Measurements from ENCODE around the gene FZR1.
"Not testable (repeated sequence)": the region's sequence is repeated elsewhere in the genome, so short reads cannot be mapped to it uniquely, and the experiment has no call there.

Gene FZR1

DNA sequence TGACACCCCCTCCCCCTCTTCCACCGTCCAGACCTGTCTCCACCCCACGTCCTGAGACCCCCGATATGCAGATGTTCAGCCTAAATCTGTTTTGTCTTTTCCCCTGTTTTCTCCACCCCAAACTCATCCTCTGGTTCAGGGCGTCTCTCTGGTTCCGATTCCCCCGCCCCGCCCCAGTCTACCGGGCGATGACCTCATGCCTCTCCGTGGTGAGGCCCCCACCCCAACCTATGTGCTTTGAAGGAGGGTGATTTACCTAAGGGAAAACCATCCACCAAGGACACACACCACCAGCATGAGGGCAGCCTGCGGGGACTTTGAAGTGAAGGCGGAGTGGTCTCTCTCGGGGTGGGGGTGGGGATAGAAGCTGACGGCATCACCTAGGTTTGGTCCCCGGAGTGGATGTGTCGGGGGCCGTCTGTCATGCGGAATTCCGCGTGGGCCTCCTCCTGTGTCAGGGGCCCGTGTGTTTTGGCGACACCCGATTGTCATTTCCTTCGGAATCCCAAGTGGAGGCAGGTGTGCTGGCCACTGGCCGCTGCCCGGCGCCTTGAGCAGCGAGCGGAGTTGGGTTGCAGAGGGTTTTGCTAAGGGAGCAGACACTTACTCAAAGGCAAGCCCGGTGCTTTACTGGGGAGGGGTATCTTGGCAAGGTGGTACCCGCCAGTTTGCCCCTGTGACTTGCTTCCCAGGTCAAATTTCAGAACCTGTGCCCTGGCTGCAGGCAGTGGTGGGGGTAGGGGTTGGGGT, 1.4 kb downstream of the FZR1 start:
- Histone ChIP-seq H3K4me2 (ENCODE audit: low read length, poor library complexity, severe bottlenecking) (peak overlapping the region; percentile 87), H3K27me3 (ENCODE audit: control insufficient read depth in 1 of 2, insufficient read depth in 1 of 2, low read length in 2 of 2) (no peaks in the 10 kb centered on the region), H3K9ac (ENCODE audit: low read length) (peak overlapping the region; percentile 91), H3K79me1 (replicated peaks; ENCODE audit: low read length, poor library complexity, severe bottlenecking) (peaks cover 3% of the 10 kb centered on the region), H3K4ac (ENCODE audit: low read depth in 1 of 2, low read length in 2 of 2) (peak overlapping the region in 1 of 2 experiments; percentile 79), H2BK120ac (ENCODE audit: low read depth, low read length) (no peak overlapping the region), H4K91ac (ENCODE audit: low read length) (no peak overlapping the region), H2BK15ac (ENCODE audit: low read depth, poor library complexity, severe bottlenecking) (no peak overlapping the region), H2AK5ac (ENCODE audit: low read length, severe bottlenecking) (peak overlapping the region; percentile 29), H3K4me1 (ENCODE audit: control insufficient read depth, insufficient read depth, low read depth, low read length) (peaks cover 44% of the 10 kb centered on the region), H3K36me3 (ENCODE audit: control insufficient read depth in 1 of 2, insufficient read depth in 2 of 2, low read depth in 1 of 2, low read length in 2 of 2) (peaks cover 19 to 38% of the 10 kb centered on the region in 2 experiments), H4K8ac (ENCODE audit: low read length) (peak overlapping the region; percentile 48), H3K14ac (ENCODE audit: low read length in 2 of 2) (peak overlapping the region in 1 of 2 experiments; percentile 90), H2BK5ac (ENCODE audit: low read depth, low read length, poor library complexity, severe bottlenecking) (no peak overlapping the region), H3K23ac (ENCODE audit: low read length in 2 of 2) (peak overlapping the region; percentile 37 to 61), H3K18ac (ENCODE audit: low read depth in 1 of 2, low read length in 2 of 2) (no peak overlapping the region), H2AFZ (ENCODE audit: low read depth, low read length) (no peak overlapping the region), H2BK12ac (ENCODE audit: low read length in 2 of 2) (no peak overlapping the region), H3K27ac (ENCODE audit: low read length, poor library complexity, severe bottlenecking) (peak overlapping the region; percentile 24), H3K4me3 (ENCODE audit: insufficient read depth in 1 of 2, low read depth in 1 of 2, low read length in 2 of 2) (peak overlapping the region; percentile 92 to 96), H3K9me3 (ENCODE audit: control insufficient read depth, low read length) (no peaks in the 10 kb centered on the region)
- WGBS = 26% methylated on average over 22 of the region's 31 CpGs
- peak; percentile 40 for DNase-seq

- H3K27me3 ChIP-seq (ENCODE audit: control insufficient read depth in 1 of 2, insufficient read depth in 1 of 2, low read length in 2 of 2); H3K27ac ChIP-seq (ENCODE audit: low read length, poor library complexity, severe bottlenecking); H2AFZ ChIP-seq (ENCODE audit: low read depth, low read length); H3K4me2 ChIP-seq (ENCODE audit: low read length, poor library complexity, severe bottlenecking); H3K4ac ChIP-seq (ENCODE audit: low read depth in 1 of 2, low read length in 2 of 2); H3K79me1 ChIP-seq (replicated peaks; ENCODE audit: low read length, poor library complexity, severe bottlenecking); H2BK15ac ChIP-seq (ENCODE audit: low read depth, poor library complexity, severe bottlenecking); H3K18ac ChIP-seq (ENCODE audit: low read depth in 1 of 2, low read length in 2 of 2); H3K4me3 ChIP-seq (ENCODE audit: insufficient read depth in 1 of 2, low read depth in 1 of 2, low read length in 2 of 2); H2BK5ac ChIP-seq (ENCODE audit: low read depth, low read length, poor library complexity, severe bottlenecking); H3K23ac ChIP-seq (ENCODE audit: low read length in 2 of 2); H2BK120ac ChIP-seq (ENCODE audit: low read depth, low read length); H3K14ac ChIP-seq (ENCODE audit: low read length in 2 of 2); H3K9me3 ChIP-seq (ENCODE audit: control insufficient read depth, low read length); H2BK12ac ChIP-seq (ENCODE audit: low read length in 2 of 2); H3K9ac ChIP-seq (ENCODE audit: low read length); DNase-seq; H4K91ac ChIP-seq (ENCODE audit: low read length); H4K8ac ChIP-seq (ENCODE audit: low read length); H2AK5ac ChIP-seq (ENCODE audit: low read length, severe bottlenecking): not testable (repeated sequence)
- Histone ChIP-seq H3K36me3 (ENCODE audit: control insufficient read depth in 1 of 2, insufficient read depth in 2 of 2, low read depth in 1 of 2, low read length in 2 of 2) (peaks cover 19 to 45% of the 10 kb centered on the region in 2 experiments), H3K4me1 (ENCODE audit: control insufficient read depth, insufficient read depth, low read depth, low read length) (peaks cover 46% of the 10 kb centered on the region)
- WGBS = 92% methylated on average over 18 of the region's 18 CpGs
Observed at GRCh38 chr19:3508121-3508661, 2.1 kb downstream of the FZR1 start.

DNA sequence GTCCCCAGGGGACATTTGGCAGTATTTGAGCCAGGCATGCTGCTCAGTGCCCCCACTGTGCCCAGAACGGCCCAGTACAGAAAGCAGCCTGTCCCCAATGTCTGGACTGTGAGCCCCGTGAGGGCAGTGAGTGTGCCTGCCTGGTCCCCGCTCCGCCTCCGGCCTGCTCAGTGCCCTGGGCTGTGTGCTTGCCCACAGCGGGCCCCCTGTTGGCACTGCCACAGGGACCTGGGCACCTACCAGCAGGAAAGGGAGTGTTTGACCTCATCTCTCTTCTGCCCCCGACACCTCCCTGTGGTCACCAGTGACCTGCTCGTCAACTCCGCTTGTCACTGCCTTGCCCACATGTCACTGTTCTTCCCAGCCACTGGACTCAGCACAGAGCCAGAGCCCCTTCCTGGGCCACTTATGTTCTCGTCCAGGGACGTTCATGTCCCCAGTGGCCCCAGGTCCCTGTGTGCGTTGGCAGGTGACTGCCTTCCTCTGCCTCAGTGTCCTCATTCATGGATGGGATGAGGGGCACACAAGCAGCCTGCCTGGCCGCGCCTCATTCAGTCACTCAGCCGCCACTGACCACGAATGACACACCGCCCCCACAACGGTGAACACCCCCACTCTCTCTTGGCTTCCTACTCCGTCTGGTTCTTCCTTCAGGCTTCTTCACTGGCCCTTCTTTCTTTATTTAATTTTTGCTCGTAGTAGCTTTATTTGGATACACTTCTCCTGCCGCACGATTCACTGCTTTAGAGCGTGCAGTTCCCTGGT, 2.8 kb downstream of the FZR1 start:
- Histone ChIP-seq H4K91ac (ENCODE audit: low read length) (peak overlapping the region; percentile 65), H3K23ac (ENCODE audit: low read length in 2 of 2) (no peak overlapping the region), H2AK5ac (ENCODE audit: low read length, severe bottlenecking) (no peak overlapping the region), H4K8ac (ENCODE audit: low read length) (no peak overlapping the region), H3K27ac (ENCODE audit: low read length, poor library complexity, severe bottlenecking) (no peak overlapping the region), H3K36me3 (ENCODE audit: control insufficient read depth in 1 of 2, insufficient read depth in 2 of 2, low read depth in 1 of 2, low read length in 2 of 2) (peaks cover 19 to 50% of the 10 kb centered on the region in 2 experiments), H3K4me1 (ENCODE audit: control insufficient read depth, insufficient read depth, low read depth, low read length) (peaks cover 52% of the 10 kb centered on the region), H3K9ac (ENCODE audit: low read length) (no peak overlapping the region), H3K79me1 (replicated peaks; ENCODE audit: low read length, poor library complexity, severe bottlenecking) (peaks cover 3% of the 10 kb centered on the region), H2BK15ac (ENCODE audit: low read depth, poor library complexity, severe bottlenecking) (no peak overlapping the region), H2BK120ac (ENCODE audit: low read depth, low read length) (no peak overlapping the region), H3K18ac (ENCODE audit: low read depth in 1 of 2, low read length in 2 of 2) (no peak overlapping the region), H3K4me2 (ENCODE audit: low read length, poor library complexity, severe bottlenecking) (no peak overlapping the region), H3K27me3 (ENCODE audit: control insufficient read depth in 1 of 2, insufficient read depth in 1 of 2, low read length in 2 of 2) (no peaks in the 10 kb centered on the region), H2AFZ (ENCODE audit: low read depth, low read length) (no peak overlapping the region), H2BK5ac (ENCODE audit: low read depth, low read length, poor library complexity, severe bottlenecking) (no peak overlapping the region), H3K4me3 (ENCODE audit: insufficient read depth in 1 of 2, low read depth in 1 of 2, low read length in 2 of 2) (no peak overlapping the region), H2BK12ac (ENCODE audit: low read length in 2 of 2) (no peak overlapping the region), H3K9me3 (ENCODE audit: control insufficient read depth, low read length) (no peaks in the 10 kb centered on the region), H3K14ac (ENCODE audit: low read length in 2 of 2) (no peak overlapping the region), H3K4ac (ENCODE audit: low read depth in 1 of 2, low read length in 2 of 2) (no peak overlapping the region)
- no peak for DNase-seq
- WGBS = 92% methylated on average over 23 of the region's 23 CpGs

GRCh38 chr19:3509566-3509989, 3.5 kb downstream of the FZR1 start:
- H4K8ac ChIP-seq (ENCODE audit: low read length) = no peak overlapping the region
- H2BK120ac ChIP-seq (ENCODE audit: low read depth, low read length) = no peak overlapping the region
- no peak overlapping the region for H3K18ac ChIP-seq (ENCODE audit: low read depth in 1 of 2, low read length in 2 of 2)
- H2AFZ ChIP-seq (ENCODE audit: low read depth, low read length) = no peak overlapping the region
- no peak overlapping the region for H3K4me2 ChIP-seq (ENCODE audit: low read length, poor library complexity, severe bottlenecking)
- no peaks in the 10 kb centered on the region for H3K27me3 ChIP-seq (ENCODE audit: control insufficient read depth in 1 of 2, insufficient read depth in 1 of 2, low read length in 2 of 2)
- no peak overlapping the region for H2BK5ac ChIP-seq (ENCODE audit: low read depth, low read length, poor library complexity, severe bottlenecking)
- no peak overlapping the region for H4K91ac ChIP-seq (ENCODE audit: low read length)
- H3K9me3 ChIP-seq (ENCODE audit: control insufficient read depth, low read length) = no peaks in the 10 kb centered on the region
- H3K4ac ChIP-seq (ENCODE audit: low read depth in 1 of 2, low read length in 2 of 2) = no peak overlapping the region
- no peak overlapping the region for H2BK15ac ChIP-seq (ENCODE audit: low read depth, poor library complexity, severe bottlenecking)
- DNase-seq = peak; percentile 80
- no peak overlapping the region for H3K14ac ChIP-seq (ENCODE audit: low read length in 2 of 2)
- H3K9ac ChIP-seq (ENCODE audit: low read length) = no peak overlapping the region
- H3K27ac ChIP-seq (ENCODE audit: low read length, poor library complexity, severe bottlenecking) = no peak overlapping the region
- H3K36me3 ChIP-seq (ENCODE audit: control insufficient read depth in 1 of 2, insufficient read depth in 2 of 2, low read depth in 1 of 2, low read length in 2 of 2) = peaks cover 19 to 57% of the 10 kb centered on the region in 2 experiments
- H2AK5ac ChIP-seq (ENCODE audit: low read length, severe bottlenecking) = no peak overlapping the region
- peaks cover 5% of the 10 kb centered on the region for H3K79me1 ChIP-seq (replicated peaks; ENCODE audit: low read length, poor library complexity, severe bottlenecking)
- no peak overlapping the region for H3K23ac ChIP-seq (ENCODE audit: low read length in 2 of 2)
- H3K4me1 ChIP-seq (ENCODE audit: control insufficient read depth, insufficient read depth, low read depth, low read length) = peaks cover 58% of the 10 kb centered on the region
- 63% methylated on average over 15 of the region's 15 CpGs for WGBS
- no peak overlapping the region for H2BK12ac ChIP-seq (ENCODE audit: low read length in 2 of 2)
- H3K4me3 ChIP-seq (ENCODE audit: insufficient read depth in 1 of 2, low read depth in 1 of 2, low read length in 2 of 2) = no peak overlapping the region
